ENCODE results near the gene PLEK.

DNA sequence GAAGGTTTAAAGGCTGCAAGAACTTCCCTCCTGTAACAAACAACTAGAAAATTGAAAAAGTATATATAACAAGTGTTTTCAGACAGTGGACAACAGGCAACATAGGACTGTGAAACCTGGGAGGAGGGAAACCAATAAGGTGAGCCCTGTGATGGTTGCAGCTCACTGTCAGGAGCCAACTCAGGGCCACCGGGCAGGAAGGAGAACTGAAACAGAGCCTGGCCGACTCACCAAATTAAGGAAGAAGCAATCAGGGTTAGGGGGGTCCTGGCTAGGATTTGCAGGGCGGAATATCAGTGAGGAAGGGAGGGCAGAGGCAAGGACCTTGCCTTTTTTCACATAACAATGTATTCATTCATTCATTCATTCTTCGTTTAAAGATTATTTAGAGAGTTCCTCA lies 23.5 kb upstream of the PLEK start:
- TF ChIP-seq CTCF (IDR thresholded peaks at IDR 0.05 in 8 of 11, conservative IDR thresholded peaks at IDR 0.05 in 3 of 11) (no peak), POLR2A (IDR thresholded peaks at IDR 0.05) (no peak), POLR2AphosphoS5 (IDR thresholded peaks at IDR 0.05) (no peak)

Data from spleen (tissue), 7 donors.